ENCODE data around the gene FAM110D. TPM values are rescaled to one million over a fixed set of nuclear protein-coding genes. Genes with fewer than 3 reads are reported as not detected.

The FAM110D gene
- total and polyA plus RNA-seq, 7 donors = 1.2 to 2.9 (median 1.4) TPM

GRCh38 chr1:26125946-26126320 lies 32.9 kb upstream of the FAM110D start:
- intact Hi-C loops (cut with DNase I) = no loop called here
- ATAC-seq (no peak), DNase-seq (no peak)
- no peaks in the 10 kb centered on the region for H3K9me3 ChIP-seq
- no peak for TF ChIP-seq CTCF (IDR thresholded peaks at IDR 0.05)
- no peak overlapping the region for H3K4me3 ChIP-seq
- peaks cover 63% of the 10 kb centered on the region for H3K4me1 ChIP-seq
- 78 to 89% (median 84%) methylated on average over 1 of the region's 1 CpG for WGBS, 3 donors
- peaks cover 0 to 8% of the 10 kb centered on the region in 2 donors for H3K36me3 ChIP-seq (ENCODE audit: insufficient read depth in 1 of 2, low read depth in 1 of 2)
- peak overlapping the region; percentile 76 for H3K27ac ChIP-seq
- no peaks in the 10 kb centered on the region for H3K27me3 ChIP-seq (ENCODE audit: insufficient read depth in 3 of 3, low read length in 2 of 3)

GRCh38 chr1:26126321-26127084 lies 32.4 kb upstream of the FAM110D start:
- 72 to 82% (median 80%) methylated on average over 9 of the region's 9 CpGs for WGBS, 3 donors
- Histone ChIP-seq H3K27ac (peak overlapping the region; percentile 76), H3K4me3 (no peak overlapping the region), H3K36me3 (ENCODE audit: insufficient read depth in 1 of 2, low read depth in 1 of 2) (peaks cover 0 to 8% of the 10 kb centered on the region in 2 donors), H3K4me1 (peaks cover 57% of the 10 kb centered on the region), H3K9me3 (no peaks in the 10 kb centered on the region), H3K27me3 (ENCODE audit: insufficient read depth in 3 of 3, low read length in 2 of 3) (no peaks in the 10 kb centered on the region)
- no peak for TF ChIP-seq CTCF (IDR thresholded peaks at IDR 0.05)
- intact Hi-C loops (cut with DNase I) = no loop called here
- ATAC-seq (peak in 1 of 4 donors; percentile 32), DNase-seq (no peak)

- Histone ChIP-seq H3K9me3 (no peaks in the 10 kb centered on the region), H3K27ac (peak overlapping the region; percentile 76), H3K4me3 (peak overlapping the region; percentile 49), H3K4me1 (peaks cover 47% of the 10 kb centered on the region), H3K27me3 (ENCODE audit: insufficient read depth in 3 of 3, low read length in 2 of 3) (no peaks in the 10 kb centered on the region), H3K36me3 (ENCODE audit: insufficient read depth in 1 of 2, low read depth in 1 of 2) (peaks cover 0 to under 1% of the 10 kb centered on the region in 2 donors)
- ATAC-seq (peak; percentile 29 to 69 (median 56)), DNase-seq (no peak)
- WGBS, 3 donors = 33 to 44% (median 35%) methylated on average over 13 of the region's 13 CpGs
- no peak for TF ChIP-seq CTCF (IDR thresholded peaks at IDR 0.05)
- intact Hi-C loops (cut with DNase I) = no loop called here
Measured at GRCh38 chr1:26127235-26128163, 31.4 kb upstream of the FAM110D start.

DNA sequence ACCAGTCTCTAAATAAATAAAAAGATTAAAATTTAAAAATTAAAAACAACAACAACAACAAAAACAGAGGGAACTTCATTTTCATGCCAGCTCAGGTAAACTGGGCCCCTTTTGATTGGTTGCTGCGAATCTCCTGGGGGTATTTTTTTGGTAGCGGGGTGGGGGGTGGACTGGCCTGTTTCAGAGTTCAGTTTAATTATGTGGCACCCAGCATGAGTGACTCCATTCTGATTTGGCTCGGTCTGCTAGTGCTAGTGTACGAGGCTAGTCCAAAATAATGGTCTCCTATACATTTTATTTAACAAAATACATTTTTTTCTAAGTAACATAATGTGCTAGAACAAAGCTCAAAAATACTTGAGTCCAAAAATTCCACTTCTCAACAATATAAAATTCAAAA lies 29.1 kb upstream of the FAM110D start:
- WGBS, 3 donors = 93 to 98% (median 93%) methylated on average over 4 of the region's 4 CpGs
- no peaks in the 10 kb centered on the region for H3K27me3 ChIP-seq (ENCODE audit: insufficient read depth in 3 of 3, low read length in 2 of 3)
- DNase-seq (no peak), ATAC-seq (no peak)
- intact Hi-C loops (cut with DNase I) = no loop called here
- H3K9me3 ChIP-seq = no peaks in the 10 kb centered on the region
- H3K4me1 ChIP-seq = peaks cover 27% of the 10 kb centered on the region
- H3K27ac ChIP-seq = no peak overlapping the region
- no peak overlapping the region for H3K4me3 ChIP-seq
- TF ChIP-seq CTCF (IDR thresholded peaks at IDR 0.05) = no peak
- no peaks in the 10 kb centered on the region for H3K36me3 ChIP-seq (ENCODE audit: insufficient read depth in 1 of 2, low read depth in 1 of 2)

All from psoas muscle (tissue), 8 donors.